Endothelial cell of umbilical vein (primary cell): ENCODE data around the gene RBMS3.

Source experiments
- CTCF ChIP-seq, 2 donors: IDR thresholded peaks; 1 replicate in 1 of 2; 2 replicates in 1 of 2; pipeline ENCODE4 v1.5.1; 2011; ENCODE audit warnings: low read length in 2 of 2, mild to moderate bottlenecking in 2 of 2, moderate library complexity in 2 of 2, control low read depth in 1 of 2, inconsistent platforms in 1 of 2, low read depth in 1 of 2; ENCODE audit not compliant: insufficient read depth in 1 of 2; ENCODE audit errors: extremely low read depth in 1 of 2
- EZH2 ChIP-seq: IDR thresholded peaks from 2 replicates; pipeline ENCODE4 v1.6.1; 2012; ENCODE audit warnings: borderline replicate concordance, low read depth, mild to moderate bottlenecking, moderate library complexity, low read length, inconsistent platforms; ENCODE audit not compliant: severe bottlenecking
- FOS ChIP-seq: IDR thresholded peaks from 2 replicates; pipeline ENCODE4 v1.6.1; 2011; ENCODE audit warnings: mild to moderate bottlenecking, low read length, moderate library complexity, borderline replicate concordance; ENCODE audit not compliant: insufficient read depth
- GATA2 ChIP-seq: IDR thresholded peaks from 2 replicates; pipeline ENCODE4 v1.7.0; 2011; ENCODE audit warnings: low read depth, mild to moderate bottlenecking, moderate library complexity, mixed read lengths, low read length; ENCODE audit not compliant: insufficient read length, insufficient read depth
- JUN ChIP-seq: IDR thresholded peaks from 2 replicates; pipeline ENCODE4 v1.6.1; 2011; ENCODE audit warnings: borderline replicate concordance, low read depth; ENCODE audit not compliant: insufficient read length, insufficient read depth
- MAX ChIP-seq: IDR thresholded peaks from 2 replicates; pipeline ENCODE4 v1.6.1; 2011; ENCODE audit not compliant: insufficient read depth, insufficient read length
- MYC ChIP-seq: IDR thresholded peaks from one replicate; pipeline ENCODE4 v1.6.1; 2011; ENCODE audit warnings: mild to moderate bottlenecking, low read depth, low read length
- POLR2A ChIP-seq: IDR thresholded peaks from 2 replicates; pipeline ENCODE4 v1.6.1; 2012; ENCODE audit warnings: low read depth, mild to moderate bottlenecking, control low read depth, low read length
- POLR2AphosphoS5 ChIP-seq: IDR thresholded peaks from 2 replicates; pipeline ENCODE4 v1.6.1; 2012; ENCODE audit warnings: low read depth, mild to moderate bottlenecking, control low read depth, low read length, moderate library complexity; ENCODE audit not compliant: insufficient read depth

GRCh38 chr3:29561651-29562149 lies 280.8 kb downstream of the RBMS3 start:
- TF ChIP-seq CTCF (IDR thresholded peaks at IDR 0.05; ENCODE audit: extremely low read depth in 1 of 2, insufficient read depth in 1 of 2, low read depth in 1 of 2, low read length in 2 of 2) (no peak), POLR2A (no peak), MAX (no peak), GATA2 (no peak), MYC (no peak), FOS (no peak), EZH2 (no peak), POLR2AphosphoS5 (no peak), JUN (no peak)
